Stomach (tissue), 9 donors: Measurements from ENCODE around the gene PCGF2. TPM values are rescaled to one million over a fixed set of nuclear protein-coding genes. Genes with fewer than 3 reads are reported as not detected.

Experiments used
- DNase-seq, 2 donors: peaks; one replicate each; pipeline versions ENCODE4 v3.0.0 to v3.0.0-alpha.2; 2013 to 2019
- H3K27ac ChIP-seq, 5 donors: fragments of 200-600 bp in 4 of 5; sonication (generic) in 4 of 5; one replicate each; pipeline ENCODE4 v1.5.1; 2013 to 2019; ENCODE audit warnings: mild to moderate bottlenecking in 1 of 5, moderate library complexity in 1 of 5
- H3K27me3 ChIP-seq, 3 donors: fragments of 200-600 bp; sonication (generic); one replicate each; pipeline ENCODE4 v1.5.1; 2017 to 2019; ENCODE audit warnings: mixed run types in 1 of 3
- H3K36me3 ChIP-seq, 4 donors: fragments of 200-600 bp; sonication (generic); 1 replicate in 3 of 4; 2 replicates in 1 of 4; pipeline ENCODE4 v1.5.1; 2016 to 2019
- H3K4me1 ChIP-seq, 4 donors: fragments of 200-600 bp; sonication (generic); one replicate each; pipeline ENCODE4 v1.5.1; 2016 to 2019
- H3K4me3 ChIP-seq, 4 donors: fragments of 200-600 bp; sonication (generic) in 3 of 4; one replicate each; pipeline ENCODE4 v1.5.1; 2016 to 2019; ENCODE audit warnings: mild to moderate bottlenecking in 1 of 4
- H3K9me3 ChIP-seq, 4 donors: fragments of 200-600 bp; sonication (generic); one replicate each; pipeline ENCODE4 v1.5.1; 2016 to 2019
- CTCF ChIP-seq, 7 experiments: fragments of 450-650 bp in 4 of 7; fragments of 200-600 bp in 3 of 7; sonication (generic) in 3 of 7; IDR thresholded peaks; one replicate each; pipeline ENCODE4 v1.5.1; 2016 to 2019; ENCODE audit warnings: antibody characterized with exemption in 7 of 7, control low read depth in 2 of 7, mild to moderate bottlenecking in 1 of 7
- EP300 ChIP-seq: sonication (generic); formaldehyde crosslinking; IDR thresholded peaks from one replicate; pipeline ENCODE4 v1.6.1; 2017; ENCODE audit warnings: antibody characterized with exemption
- POLR2A ChIP-seq, 4 donors: fragments of 450-650 bp; IDR thresholded peaks; one replicate each; pipeline ENCODE4 v1.6.1; 2016; ENCODE audit warnings: antibody characterized with exemption in 4 of 4, control low read depth in 2 of 4, mild to moderate bottlenecking in 1 of 4, moderate library complexity in 1 of 4
- POLR2AphosphoS5 ChIP-seq, 3 donors: sonication (generic); formaldehyde crosslinking; IDR thresholded peaks; one replicate each; pipeline ENCODE4 v1.6.1; 2016; ENCODE audit warnings: antibody characterized with exemption in 3 of 3
- WGBS, 5 donors: extraction: QIAGEN DNeasy Blood & Tissue Kit in 3 of 5; methylation state at CpG; one replicate each; pipeline versions ENCODE4 v1.1.5 to v1.1.7; 2013 to 2018; 5-methylcytosine and 5-hydroxymethylcytosine counted together
- intact Hi-C: fragments of 100-400 bp; cut with DNase I; formaldehyde crosslinking; loops from one replicate; pipeline ENCODE4 v1.15.1; 2023; ENCODE audit warnings: low total_unique reads
- polyA plus RNA-seq, 3 donors: library from polyadenylated mRNA; stranded (reverse); fragments of 200-250 nt; gene quantifications; one replicate each; pipeline ENCODE4 v1.2.3, GENCODE V29; 2013
- total RNA-seq, 5 donors: library from RNA; depleted of rRNA; stranded (reverse); fragments of >200 nt; gene quantifications; one replicate each; pipeline versions ENCODE4 v1.1.0 to v1.2.3, GENCODE V29; 2014 to 2016
- donor health status: healthy with polysubstance abuse.
- donor health status: Bipolar disorder and iron deficiency.
- donor health status: healthy.

PCGF2 gene
- total and polyA plus RNA-seq, 8 donors = 5.8 to 62.8 (median 27.6) TPM

DNA sequence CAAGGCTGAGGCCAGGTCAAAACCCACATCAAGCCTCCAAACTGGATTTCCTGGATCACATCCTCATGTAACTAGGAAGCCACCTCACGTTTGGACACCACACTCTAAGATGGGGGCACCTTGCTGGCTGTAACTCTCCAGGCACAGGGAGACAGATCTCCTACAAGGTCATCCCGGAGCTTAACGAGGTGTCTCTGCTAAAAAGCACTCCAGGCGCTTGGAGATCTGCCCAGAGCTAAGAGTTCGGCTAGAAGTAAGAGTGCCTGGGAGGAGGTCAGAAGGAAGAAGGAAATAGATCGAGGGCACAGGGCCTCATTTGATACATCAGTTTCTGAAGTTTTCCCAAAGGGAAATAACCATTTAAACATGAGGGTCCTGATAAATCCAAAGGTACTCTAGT is 20.3 kb upstream of the PCGF2 start:
- no peak for TF ChIP-seq CTCF (IDR thresholded peaks at IDR 0.05)
- no peak for TF ChIP-seq POLR2A (IDR thresholded peaks at IDR 0.05)
- no peak for TF ChIP-seq EP300
- no peak for TF ChIP-seq POLR2AphosphoS5 (IDR thresholded peaks at IDR 0.05)
- H3K4me1 ChIP-seq = no peaks in the 10 kb centered on the region
- H3K4me3 ChIP-seq = no peak overlapping the region
- WGBS, 5 donors = 58 to 71% (median 62%) methylated on average over 6 of the region's 6 CpGs
- peak overlapping the region in 1 of 5 donors; percentile 8 for H3K27ac ChIP-seq
- no peaks in the 10 kb centered on the region for H3K27me3 ChIP-seq
- H3K9me3 ChIP-seq = no peaks in the 10 kb centered on the region
- peaks cover 74 to 100% (median 100%) of the 10 kb centered on the region in 4 donors for H3K36me3 ChIP-seq
- intact Hi-C loops = no loop called here
- no peak for DNase-seq

DNA sequence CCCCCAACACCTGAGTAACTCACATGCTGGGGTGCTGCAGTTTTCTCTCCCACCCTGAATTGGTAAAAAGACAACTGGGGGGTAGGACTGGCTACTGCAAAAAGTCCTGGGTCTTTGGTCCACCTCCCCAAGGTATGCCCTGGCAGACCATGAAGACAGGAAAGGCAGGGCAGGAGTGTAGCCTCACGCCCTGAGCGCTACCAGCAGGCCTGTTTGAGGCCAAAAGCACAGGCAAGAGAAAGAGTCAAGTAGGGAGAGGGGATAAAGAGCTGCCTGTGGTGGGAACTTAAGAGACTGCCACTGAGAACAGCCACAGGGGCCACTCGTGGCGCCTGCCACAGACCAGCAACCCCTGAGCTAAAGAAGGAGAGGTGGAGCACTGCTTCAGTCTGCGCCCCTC is 18.2 kb upstream of the PCGF2 start:
- Histone ChIP-seq H3K4me3 (no peak overlapping the region), H3K9me3 (no peaks in the 10 kb centered on the region), H3K4me1 (no peaks in the 10 kb centered on the region), H3K27me3 (no peaks in the 10 kb centered on the region), H3K36me3 (peaks cover 70 to 100% (median 100%) of the 10 kb centered on the region in 4 donors), H3K27ac (no peak overlapping the region)
- 84 to 90% (median 89%) methylated on average over 5 of the region's 5 CpGs for WGBS, 5 donors
- DNase-seq = no peak
- intact Hi-C loops = no loop called here
- TF ChIP-seq EP300 = no peak
- no peak for TF ChIP-seq CTCF (IDR thresholded peaks at IDR 0.05)
- TF ChIP-seq POLR2AphosphoS5 (IDR thresholded peaks at IDR 0.05) = no peak
- no peak for TF ChIP-seq POLR2A (IDR thresholded peaks at IDR 0.05)

DNA sequence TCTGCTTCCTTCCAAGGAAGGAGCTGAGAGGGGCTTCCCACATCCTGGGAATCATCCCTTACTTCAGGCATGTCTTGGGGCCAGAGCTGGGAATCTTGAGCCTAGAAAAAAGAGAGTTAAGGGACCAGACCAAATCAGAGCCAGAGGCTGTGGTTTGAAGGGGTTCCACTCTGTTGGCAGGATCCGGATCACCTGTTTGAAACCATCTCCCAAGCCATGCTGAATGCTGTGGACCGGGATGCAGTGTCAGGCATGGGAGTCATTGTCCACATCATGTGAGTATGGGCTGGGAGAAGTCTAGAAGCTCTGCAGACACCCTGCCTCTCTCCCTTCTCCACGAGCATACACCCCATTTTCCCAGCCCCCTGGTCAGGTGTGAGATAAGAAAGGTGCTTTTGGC is 14.1 kb upstream of the PCGF2 start:
- no peak for DNase-seq
- intact Hi-C loops = no loop called here
- H3K4me1 ChIP-seq = no peaks in the 10 kb centered on the region
- H3K27ac ChIP-seq = no peak overlapping the region
- no peaks in the 10 kb centered on the region for H3K9me3 ChIP-seq
- H3K4me3 ChIP-seq = no peak overlapping the region
- peaks cover 79 to 100% (median 100%) of the 10 kb centered on the region in 4 donors for H3K36me3 ChIP-seq
- H3K27me3 ChIP-seq = no peaks in the 10 kb centered on the region
- 70 to 83% (median 74%) methylated on average over 3 of the region's 3 CpGs for WGBS, 5 donors
- no peak for TF ChIP-seq POLR2A (IDR thresholded peaks at IDR 0.05)
- TF ChIP-seq EP300 = no peak
- no peak for TF ChIP-seq CTCF (IDR thresholded peaks at IDR 0.05)
- no peak for TF ChIP-seq POLR2AphosphoS5 (IDR thresholded peaks at IDR 0.05)

DNA sequence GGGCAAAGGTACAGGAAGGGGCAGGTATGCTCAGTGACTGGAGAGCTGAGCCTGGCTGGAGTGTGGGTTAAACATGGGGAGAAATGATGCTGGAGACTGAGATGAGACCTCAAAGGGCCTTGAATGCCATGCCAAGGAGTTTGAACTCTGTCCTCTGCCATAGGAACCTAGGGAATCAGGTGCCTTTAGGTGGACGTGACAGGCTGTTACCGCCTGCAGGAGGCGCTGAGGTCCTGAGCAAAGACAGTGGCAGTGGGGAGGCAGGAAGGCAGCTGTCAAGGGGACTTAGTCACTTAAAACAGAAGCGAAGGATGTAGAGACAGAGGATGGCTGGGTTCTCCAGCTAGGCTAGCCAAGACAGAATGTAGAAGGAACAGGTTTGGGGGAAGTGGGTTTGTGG is 13.5 kb upstream of the PCGF2 start:
- Histone ChIP-seq H3K4me1 (no peaks in the 10 kb centered on the region), H3K27me3 (no peaks in the 10 kb centered on the region), H3K36me3 (peaks cover 78 to 100% (median 100%) of the 10 kb centered on the region in 4 donors), H3K4me3 (no peak overlapping the region), H3K27ac (no peak overlapping the region), H3K9me3 (no peaks in the 10 kb centered on the region)
- DNase-seq = peak in 1 of 2 donors; percentile 43
- intact Hi-C loops = no loop called here
- TF ChIP-seq EP300 (no peak), POLR2A (IDR thresholded peaks at IDR 0.05) (no peak)
- 61 to 83% (median 80%) methylated on average over 4 of the region's 4 CpGs for WGBS, 5 donors

- H3K4me3 ChIP-seq = peak overlapping the region; percentile 71 to 98 (median 90)
- intact Hi-C loops = no loop called here
- DNase-seq = no peak
- TF ChIP-seq POLR2A (IDR thresholded peaks at IDR 0.05) = no peak
- no peak for TF ChIP-seq CTCF (IDR thresholded peaks at IDR 0.05)
- no peak for TF ChIP-seq POLR2AphosphoS5 (IDR thresholded peaks at IDR 0.05)
- TF ChIP-seq EP300 = no peak
- H3K27me3 ChIP-seq = peaks cover 0 to 27% (median 9%) of the 10 kb centered on the region in 3 donors
- H3K9me3 ChIP-seq = no peaks in the 10 kb centered on the region
- H3K36me3 ChIP-seq = peaks cover 30 to 43% (median 38%) of the 10 kb centered on the region in 4 donors
- WGBS, 5 donors = 4 to 10% (median 7%) methylated on average over 13 to 22 of the region's 22 CpGs
- H3K4me1 ChIP-seq = peaks cover 44 to 62% (median 55%) of the 10 kb centered on the region in 4 donors
- peak overlapping the region; percentile 85 to 94 (median 93) for H3K27ac ChIP-seq
Observed at GRCh38 chr17:38753071-38753506, 5.0 kb upstream of the PCGF2 start.
